ENCODE measurements around the gene ERC1.
A peak's percentile ranks its signal among the peaks of the same experiment; 100 is the strongest.

ERC1 gene

GRCh38 chr12:1517734-1518525 is 526.9 kb downstream of the ERC1 start:
- no peak for DNase-seq (ENCODE audit: low read depth)

- peak; percentile 82 for DNase-seq (ENCODE audit: low read depth)
Observed at GRCh38 chr12:1518591-1519516, 527.8 kb downstream of the ERC1 start.

DNA sequence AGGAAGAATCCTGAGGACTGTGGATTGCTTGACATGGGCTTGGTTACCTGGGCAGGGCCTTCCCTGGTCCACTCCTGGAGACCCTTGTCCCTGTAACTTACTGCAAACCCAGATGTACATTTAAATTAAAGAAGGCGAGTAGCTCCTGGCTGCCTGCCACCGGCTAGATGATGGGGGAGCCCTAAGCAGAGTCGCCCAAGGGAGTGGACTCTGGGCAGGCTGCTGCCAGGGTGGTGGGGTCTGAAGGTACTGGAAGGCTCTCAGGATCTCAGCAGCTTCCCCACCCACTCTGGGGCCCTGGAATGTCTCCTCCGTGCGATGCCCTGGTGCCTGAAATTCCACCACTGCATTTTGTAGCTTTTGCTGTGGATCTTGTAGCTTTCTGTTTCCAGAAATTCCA is 528.6 kb downstream of the ERC1 start:
- DNase-seq (ENCODE audit: low read depth) = no peak

DNA sequence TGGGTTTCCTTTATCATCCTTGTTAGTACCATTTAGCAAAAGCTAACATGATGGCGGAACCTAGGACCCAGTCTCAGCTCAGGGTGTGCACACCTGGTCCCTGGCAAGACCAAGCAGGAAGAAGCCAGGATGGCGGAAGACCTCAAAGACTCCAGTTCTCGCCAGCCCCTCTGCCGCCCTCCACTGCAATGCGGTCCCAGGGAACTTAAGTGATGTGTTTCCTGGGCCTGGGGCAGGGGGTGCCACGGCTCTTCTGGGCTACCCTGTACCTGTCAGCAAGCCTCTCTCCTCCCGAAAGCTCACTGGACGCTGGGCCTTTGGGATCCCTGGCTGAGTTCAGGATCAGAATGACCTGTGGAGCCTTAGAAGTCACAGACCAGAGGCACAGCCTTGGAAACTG is 532.0 kb downstream of the ERC1 start:
- no peak for DNase-seq (ENCODE audit: low read depth)

DNA sequence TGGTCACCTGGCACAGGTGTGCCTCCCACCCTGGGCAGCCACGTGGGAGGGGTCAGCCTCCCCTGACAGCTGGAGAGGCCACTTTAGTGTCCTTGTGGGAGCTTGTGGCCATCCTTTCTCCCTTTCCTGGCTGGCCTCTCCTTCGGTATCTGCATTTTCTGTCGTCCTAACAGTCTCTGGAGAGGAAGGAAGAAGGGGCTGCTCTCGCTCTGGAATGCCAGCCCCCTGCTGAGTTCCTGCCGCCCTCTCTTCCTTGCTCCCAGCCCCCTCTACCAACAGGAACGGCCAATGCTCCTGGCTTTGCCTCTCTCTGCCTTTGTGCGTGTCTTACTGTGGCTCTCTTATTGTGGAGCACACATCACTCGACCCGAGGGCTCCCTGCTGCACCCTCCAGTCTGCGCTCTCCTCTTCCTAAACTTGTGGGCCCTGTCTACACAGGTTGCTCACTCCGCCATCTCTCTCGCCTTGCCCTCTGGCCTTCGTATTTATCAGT is 532.6 kb downstream of the ERC1 start:
- no peak for DNase-seq (ENCODE audit: low read depth)

DNA sequence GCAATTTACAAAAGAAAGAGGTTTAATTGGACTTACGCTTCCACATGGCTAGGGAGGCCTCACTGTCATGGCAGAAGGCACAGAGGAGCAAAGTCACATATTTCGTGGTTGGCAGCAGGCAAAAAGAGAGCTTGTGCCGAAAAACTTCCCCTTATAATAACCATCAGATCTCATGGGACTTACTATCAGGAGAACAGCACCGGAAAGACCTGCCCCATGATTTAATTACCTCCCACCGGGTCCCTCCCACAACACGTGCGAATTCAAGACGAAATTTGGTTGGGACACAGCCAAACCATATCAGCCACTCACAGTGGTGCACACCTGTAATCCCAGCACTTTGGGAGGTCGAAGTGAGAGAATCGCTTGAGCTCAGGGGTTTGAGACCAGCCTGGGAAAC is 534.8 kb downstream of the ERC1 start:
- no peak for DNase-seq (ENCODE audit: low read depth)

GRCh38 chr12:1527789-1528188 is 536.8 kb downstream of the ERC1 start:
- peak; percentile 66 for DNase-seq (ENCODE audit: low read depth)

DNA sequence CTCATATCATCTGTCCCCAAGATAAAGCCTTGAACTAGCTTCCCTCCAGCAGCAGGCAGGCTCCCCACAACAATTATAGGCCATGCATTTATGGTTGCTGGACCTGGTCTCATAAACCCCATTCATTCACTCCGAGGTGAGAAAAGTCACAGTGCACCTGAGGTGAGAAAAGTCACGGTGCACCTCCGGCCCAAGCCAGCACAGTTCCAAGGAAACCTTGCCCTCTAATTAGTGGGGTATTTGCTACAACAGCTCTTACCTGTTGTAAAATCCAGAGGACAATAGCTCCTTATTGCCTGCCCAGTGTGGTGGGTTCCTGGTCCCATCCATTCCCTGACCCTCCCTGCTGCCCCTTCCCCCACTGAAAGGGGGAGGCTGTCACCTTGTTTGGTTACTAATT is 537.8 kb downstream of the ERC1 start:
- DNase-seq (ENCODE audit: low read depth) = no peak

- no peak for DNase-seq (ENCODE audit: low read depth)
Observed at GRCh38 chr12:1529228-1529861, 538.3 kb downstream of the ERC1 start.

DNA sequence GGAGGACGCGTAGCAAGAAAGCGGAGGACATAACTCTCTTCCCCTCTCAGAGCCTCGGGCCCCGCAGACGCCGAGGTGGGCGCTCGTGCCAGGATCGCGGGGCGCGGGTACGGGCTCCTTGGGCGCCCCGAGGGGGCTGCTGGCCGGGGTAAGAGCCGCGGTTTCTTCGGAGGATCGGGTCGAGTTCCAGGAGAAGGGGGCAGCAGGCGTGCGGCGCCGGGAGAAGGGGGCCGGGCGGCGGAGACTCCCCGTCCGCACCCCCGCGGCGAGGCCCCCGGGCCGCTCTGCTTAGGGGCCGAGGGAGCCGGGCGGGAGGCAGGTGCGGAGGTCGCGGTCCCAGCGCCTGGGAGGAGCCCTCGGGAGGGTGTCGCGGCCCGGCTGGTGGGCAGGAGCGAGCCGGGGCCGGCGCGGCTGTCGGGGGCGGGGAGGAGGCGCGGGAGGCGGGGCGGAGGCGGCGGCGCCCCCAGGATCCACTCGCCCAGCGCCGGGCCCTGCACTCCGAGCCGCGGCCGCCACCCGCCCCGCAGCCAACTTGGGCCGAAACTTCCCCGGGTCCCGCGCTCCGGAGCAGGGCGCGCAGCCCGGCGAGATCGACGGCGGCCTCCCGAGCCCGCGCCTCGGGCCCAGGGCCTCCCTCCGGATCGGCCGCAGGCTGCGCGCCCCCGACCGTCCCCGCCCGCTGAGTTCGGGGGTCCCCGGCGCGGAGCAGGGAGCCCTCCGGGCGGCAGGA is 539.0 kb downstream of the ERC1 start:
- no peak for DNase-seq (ENCODE audit: low read depth)

DNA sequence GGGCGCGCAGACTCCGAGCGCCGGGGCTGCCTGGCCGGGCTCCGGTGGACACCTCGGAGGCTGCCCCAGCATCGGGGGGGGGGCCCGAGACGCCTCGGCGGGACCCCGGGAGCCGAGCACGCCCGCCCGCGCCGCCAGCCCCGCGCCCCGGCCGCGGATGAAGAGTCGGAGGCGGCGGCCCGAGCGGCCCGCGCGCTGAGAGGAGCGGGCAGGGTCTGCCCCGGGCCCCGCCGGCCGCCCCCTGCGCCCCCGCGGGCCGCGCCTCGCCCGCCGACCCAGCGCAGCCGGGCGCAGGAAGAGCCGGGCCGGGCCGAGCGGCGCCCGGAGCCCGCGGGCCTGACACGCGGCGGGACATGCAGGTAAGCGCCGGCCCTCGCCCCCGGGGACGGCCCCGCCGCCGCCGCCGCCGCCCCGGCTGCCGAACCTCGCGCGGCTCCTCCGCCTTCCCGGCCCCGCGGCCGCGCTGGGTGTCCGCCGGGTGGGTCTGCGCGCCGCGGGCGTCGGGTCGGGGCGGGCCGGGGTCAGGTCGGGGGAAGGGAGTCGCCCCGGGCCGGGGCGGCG is 539.6 kb downstream of the ERC1 start:
- DNase-seq (ENCODE audit: low read depth) = no peak

- DNase-seq (ENCODE audit: low read depth) = no peak
Observed at GRCh38 chr12:1531153-1531653, 540.2 kb downstream of the ERC1 start.

DNA sequence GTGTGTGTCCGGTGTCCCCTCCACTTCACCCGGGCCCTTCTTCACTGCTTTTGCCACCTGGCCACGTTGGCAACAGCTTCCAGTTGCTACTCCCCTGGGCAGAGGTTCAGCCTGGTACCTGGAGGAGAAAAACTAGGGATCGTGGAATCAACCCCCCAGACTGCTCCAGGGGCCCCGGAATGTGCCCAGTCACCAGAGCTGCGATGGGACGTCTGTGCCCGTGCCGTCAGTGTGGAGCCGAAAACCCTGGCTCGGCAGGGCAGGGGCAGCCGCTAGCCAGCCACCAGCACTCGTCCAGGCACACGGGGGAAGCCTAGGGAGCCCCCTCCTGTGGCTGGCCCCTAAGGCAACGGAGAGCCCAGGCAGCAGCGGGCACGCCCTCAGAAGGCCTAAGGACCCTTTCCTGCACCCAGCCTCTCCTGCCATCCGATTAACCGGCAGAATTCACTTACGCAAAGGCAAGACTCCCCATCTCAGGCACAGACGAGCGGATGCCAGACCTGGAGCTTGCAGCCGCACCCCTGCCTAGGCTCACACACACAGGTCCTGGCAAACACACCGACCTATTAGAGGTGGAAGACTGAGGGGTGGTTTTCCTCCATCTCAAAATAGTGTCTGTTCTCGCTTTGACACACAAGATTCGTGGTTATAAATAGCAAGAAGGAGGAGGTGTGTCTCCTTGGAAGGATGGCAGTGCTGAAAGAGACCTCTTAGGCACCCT is 540.8 kb downstream of the ERC1 start:
- DNase-seq (ENCODE audit: low read depth) = no peak

- no peak for DNase-seq (ENCODE audit: low read depth)
Observed at GRCh38 chr12:1532375-1533165, 541.5 kb downstream of the ERC1 start.

- no peak for DNase-seq (ENCODE audit: low read depth)
Observed at GRCh38 chr12:1533205-1533601, 542.2 kb downstream of the ERC1 start.

DNA sequence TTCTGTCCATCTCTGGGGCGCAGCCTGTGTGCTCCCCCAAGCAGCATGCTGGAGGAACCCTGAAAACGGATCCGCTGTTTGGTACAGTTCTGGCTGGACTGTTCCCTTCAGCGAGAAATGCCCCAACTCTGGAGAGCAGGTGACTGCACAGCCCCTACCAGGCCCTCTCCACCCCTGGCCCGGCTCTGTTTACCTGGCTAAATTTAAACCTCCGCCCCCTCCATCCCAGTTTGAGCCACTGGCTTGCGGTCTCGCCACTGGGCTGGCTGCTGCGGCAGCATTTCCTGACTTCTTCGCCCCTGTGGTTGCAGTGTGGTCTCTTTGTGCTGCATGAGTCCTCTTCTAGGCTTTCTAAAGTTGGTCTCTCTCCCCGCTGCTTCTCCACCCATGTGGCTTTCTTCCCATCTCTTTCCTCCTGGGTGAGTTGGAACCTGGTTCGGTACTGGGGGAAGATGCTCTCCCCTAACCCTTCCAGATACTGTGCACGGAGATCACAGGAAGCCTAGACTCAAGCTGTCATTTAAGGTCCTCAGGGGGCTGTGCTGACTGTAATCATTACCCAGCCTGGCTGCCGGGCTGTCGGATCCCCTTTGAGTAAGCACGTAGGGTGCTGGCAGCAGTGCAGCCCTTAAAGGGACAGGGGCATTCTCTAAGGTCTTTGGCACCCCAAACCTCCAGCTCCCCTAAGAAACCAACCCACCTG is 542.7 kb downstream of the ERC1 start:
- peak; percentile 41 for DNase-seq (ENCODE audit: low read depth)

DNA sequence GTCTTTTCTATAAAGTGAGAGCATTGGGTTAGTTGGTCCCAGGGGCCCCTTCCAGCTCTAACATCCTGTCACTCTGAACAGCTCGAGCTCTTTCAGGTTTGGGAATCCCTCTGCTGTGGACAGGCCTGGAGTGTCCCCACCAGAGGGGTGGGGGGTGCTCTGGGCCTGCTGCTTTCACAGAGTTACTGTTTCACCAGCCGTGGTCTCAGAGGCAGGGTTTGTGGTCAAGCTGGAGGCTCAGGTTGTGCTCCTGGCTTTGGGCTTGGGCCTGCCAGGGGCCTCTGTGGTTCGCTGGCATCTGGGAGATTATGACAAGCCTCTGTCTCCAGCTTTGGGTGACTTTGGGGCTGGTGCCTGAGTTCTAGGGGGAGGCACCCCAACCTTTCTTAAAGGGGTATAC is 543.7 kb downstream of the ERC1 start:
- no peak for DNase-seq (ENCODE audit: low read depth)

GRCh38 chr12:1536817-1537216 is 545.8 kb downstream of the ERC1 start:
- DNase-seq (ENCODE audit: low read depth) = no peak

GRCh38 chr12:1539135-1539534 is 548.1 kb downstream of the ERC1 start:
- no peak for DNase-seq (ENCODE audit: low read depth)
